GM21381 (cell line): ENCODE measurements around the gene CCDC91.
"Not testable (repeated sequence)": the region's sequence is repeated elsewhere in the genome, so short reads cannot be mapped to it uniquely, and the experiment has no call there.

Experiments
- ATAC-seq: cut with Tn5 transposase; IDR thresholded peaks from one replicate; pipeline ENCODE4 v1.9.1; 2021; ENCODE audit warnings: mild to moderate bottlenecking, moderate library complexity; ENCODE audit not compliant: unreplicated experiment

Gene CCDC91

DNA sequence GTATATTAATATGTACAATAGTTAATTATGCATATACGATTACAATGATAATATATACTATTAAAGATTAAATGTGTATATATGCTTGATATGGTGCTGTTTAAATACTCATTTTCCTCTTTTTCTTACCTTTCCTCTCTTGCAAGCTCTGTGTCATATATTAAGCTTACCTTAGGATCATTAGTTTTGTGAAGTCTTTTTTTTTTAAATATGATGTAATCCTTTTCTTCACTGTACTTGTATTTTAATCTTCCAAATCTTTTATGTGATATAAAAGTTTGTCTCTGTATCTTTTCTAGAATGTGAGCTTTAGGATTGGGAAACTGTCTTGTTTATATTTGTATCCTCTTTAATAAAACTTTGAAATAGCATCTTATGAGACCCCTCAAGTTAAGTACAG, 88.7 kb downstream of the CCDC91 start:
- ATAC-seq, result no peak

DNA sequence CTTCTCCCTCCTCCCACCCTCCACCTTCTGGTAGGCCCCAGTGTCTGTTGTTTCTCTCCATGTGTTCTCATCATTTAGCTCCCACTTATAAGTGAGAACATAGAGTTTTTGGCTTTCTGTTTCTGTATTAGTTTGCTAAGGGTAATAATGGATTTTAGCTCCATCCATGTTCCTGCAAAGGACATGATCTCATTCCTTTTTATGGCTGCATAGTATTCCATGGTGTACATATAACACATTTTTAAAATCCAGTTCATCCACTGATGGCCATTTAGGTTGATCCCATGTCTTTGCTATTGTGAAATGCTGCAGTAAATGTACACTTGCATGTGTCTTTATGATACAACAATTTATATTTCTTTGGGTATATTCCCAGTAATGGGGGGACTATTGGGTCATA, 96.1 kb downstream of the CCDC91 start:
- ATAC-seq, result no peak

DNA sequence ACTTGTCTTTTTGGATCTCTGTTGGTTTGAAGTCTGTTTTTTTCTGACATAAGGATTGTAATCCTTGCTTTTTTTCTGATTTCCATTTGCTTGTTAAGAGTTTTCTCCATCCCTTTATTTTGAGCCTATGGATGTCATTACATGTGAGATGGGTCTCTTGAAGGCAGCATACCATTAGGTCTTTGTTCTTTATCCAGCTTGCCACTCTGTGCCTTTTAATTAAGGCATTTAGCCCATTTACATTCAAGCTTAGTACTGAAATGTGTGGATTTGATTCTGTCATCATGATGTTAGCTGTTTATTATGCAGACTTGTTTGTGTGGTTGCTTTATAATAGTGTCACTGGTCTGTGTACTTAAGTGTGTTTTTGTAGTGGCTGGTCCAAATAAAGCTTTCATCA, 100.0 kb downstream of the CCDC91 start:
- no peak for ATAC-seq

DNA sequence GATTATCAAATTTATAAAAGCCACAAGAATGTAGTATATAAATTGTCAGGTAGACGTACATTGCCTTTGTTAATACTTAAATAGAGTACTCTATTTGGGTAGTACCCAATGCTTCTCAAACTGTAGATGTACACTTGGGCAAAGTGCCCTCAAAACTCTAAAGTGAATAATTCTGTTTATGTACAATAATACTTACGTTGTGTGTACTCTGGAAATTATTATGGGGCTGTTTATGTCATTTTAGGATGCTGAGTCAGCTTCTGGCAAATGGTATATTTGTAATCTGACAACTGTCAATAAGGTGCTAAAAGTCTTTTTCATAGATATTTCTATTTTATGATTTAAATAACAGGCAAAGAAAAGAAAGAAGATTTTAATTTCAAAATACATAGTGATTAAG, 102.4 kb downstream of the CCDC91 start:
- ATAC-seq, result no peak

DNA sequence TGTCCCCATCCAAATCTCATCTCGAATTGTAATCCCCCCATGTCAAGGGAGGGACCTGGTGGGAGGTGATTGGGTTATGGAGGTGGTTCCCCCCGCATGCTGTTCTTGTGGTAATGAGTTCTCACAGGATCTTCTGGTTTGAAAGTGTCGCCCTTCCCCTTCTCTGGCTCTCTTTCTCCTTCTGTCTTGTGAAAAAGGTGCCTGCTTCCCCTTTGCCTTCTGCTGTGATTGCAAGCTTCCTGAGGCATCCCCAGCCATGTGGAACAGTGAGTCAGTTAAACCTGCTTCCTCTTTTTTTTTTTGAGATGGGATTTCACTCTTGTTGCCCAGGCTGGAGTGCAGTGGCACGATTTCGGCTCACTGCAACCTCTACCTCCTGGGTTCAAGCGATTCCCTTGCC, 104.0 kb downstream of the CCDC91 start:
- no peak for ATAC-seq

DNA sequence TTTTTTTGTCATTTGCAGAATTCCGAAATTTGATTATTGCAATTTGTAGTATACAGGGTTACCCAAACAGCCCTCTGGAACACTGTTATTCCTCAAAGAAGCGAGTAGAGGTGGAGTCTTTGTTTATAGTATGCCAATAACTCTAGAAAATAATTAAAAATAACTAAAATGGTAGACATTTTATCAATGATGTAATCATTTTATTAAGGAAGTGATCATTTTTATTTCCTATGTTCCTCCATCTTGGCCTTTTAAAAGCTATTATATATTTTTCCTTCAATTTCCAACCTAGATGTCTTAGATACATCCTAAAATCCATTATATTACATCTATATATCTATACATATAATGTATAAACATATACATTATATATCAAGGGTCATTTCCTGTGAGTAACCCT, 106.0 kb downstream of the CCDC91 start:
- ATAC-seq, result no peak

DNA sequence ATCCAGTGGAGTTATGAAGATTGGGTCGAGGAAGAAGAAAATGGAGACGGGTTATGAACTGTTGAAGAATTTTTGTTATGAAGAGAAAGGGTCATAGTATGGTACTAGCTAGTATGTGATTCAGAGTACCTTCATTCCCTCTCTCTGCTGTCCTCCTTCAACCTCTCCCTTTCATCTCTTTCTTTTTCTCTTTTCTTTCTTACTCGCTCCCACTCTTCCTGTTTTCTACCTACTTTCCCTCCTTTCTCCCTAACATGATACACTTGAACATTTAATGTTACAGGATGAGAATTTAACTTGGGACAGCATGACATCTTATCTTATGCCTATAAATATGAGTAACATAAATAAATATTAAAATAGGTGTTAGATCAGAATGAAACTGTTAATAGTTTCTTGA, 112.9 kb downstream of the CCDC91 start:
- ATAC-seq, result no peak

DNA sequence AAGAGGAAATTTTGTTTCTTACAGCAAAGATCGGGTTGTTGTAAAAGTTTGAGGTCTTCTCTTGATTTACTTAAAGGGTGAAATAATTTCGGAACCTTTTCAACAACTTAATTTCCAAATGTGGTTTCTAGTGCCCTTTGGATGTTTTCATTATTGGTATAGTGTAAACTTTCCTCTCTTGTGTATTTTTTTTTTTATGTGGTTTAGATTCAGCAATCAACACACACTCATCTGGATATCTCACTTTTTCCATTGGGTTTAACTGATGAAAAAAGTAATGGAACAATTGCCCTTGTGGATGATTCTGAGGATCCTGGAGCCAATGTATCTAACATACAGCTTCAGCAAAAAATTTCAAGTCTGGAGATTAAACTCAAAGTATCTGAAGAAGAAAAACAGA, 116.3 kb downstream of the CCDC91 start:
- ATAC-seq, result no peak

DNA sequence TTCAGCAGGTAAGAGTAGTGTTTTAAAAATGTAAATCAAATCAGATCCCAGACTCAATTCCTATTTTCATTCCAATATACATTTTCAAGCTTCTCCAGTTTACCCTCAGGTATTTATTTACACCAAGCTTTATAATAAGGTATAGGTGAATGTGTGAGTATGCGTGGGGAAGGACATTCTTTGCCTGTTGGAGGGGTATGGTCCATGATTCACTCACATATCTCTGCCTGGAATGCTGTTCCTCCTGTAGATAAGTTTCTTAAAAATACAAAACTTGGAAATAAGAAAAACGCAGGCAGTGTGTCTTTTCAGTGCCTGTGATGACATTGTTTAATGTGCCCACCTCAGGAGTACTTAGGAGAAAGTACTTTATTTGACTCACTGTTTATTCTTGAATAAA, 118.6 kb downstream of the CCDC91 start:
- ATAC-seq, result no peak

DNA sequence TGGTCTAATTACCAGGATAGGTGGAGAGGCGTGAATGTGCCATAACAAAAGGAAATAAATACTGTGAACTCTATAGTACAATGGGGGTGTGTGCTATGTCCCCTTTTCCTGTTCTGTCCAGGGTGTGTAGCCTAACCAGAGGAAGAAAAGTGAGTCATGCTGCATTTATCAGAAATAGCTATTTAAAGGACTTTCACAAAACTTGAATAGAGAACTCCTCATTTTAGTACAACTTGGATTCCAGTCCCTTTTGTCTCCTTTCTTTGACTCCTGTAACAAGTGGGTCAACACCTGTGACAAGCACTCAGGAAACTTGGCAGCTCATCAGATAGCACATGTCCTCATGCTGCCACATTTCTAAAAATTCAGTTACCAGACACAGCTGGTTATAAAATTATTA, 123.4 kb downstream of the CCDC91 start:
- ATAC-seq, result no peak

DNA sequence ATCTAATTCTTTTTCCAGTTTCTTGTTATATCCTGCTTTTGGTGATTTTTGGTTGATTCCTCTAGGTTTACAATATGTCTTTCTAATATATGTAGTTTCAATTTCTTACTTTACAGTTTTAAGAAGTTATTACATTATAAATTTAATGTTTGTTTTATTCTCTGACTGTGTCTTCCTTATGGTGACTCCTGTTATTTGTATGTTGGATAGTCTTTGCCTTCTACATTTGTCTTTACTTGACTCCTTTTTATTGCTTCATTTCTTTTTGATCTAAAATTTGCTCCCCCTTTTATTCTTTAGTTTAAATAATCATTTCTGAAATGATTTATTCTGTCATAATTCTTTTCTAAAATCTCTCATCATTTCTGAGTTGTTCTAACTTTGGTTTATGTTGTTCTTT, 125.8 kb downstream of the CCDC91 start:
- no peak for ATAC-seq

DNA sequence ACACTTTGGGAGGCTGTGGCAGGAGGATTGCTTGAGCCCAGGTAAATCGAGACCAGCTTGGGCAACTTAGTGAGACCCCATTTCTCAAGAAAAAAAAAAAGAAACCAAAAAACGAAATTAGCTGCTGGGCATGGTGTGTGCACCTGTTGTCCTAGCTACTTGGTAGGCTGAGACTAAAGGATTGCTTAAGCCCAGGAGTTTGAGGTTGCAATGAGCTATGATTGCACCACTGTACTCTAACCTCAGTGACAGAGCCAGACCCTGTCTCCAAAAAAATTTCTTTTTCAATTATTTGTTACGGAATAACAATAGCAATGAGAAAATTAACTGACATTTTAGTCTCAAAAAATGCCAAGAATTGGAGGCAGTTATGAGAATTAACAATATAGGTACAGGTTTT, 128.0 kb downstream of the CCDC91 start:
- no peak for ATAC-seq

DNA sequence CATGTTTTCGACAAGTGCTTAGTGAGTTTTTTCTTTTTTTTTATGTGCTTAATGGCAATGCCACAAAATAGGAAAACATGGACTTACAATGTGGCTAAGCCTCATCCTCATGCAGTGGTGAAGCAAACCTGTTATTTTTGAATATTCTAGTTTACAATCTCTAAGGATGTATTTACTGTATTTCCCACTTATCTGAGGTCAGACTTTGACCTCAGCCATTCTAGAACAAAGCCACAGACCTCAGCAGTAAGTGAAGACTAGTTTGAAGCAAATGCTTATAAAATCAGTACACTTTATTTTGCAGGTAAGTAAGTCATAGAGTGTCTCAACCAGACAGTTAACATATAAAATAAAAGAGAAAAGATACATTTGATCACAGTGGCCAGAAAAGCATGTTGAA, 130.1 kb downstream of the CCDC91 start:
- no peak for ATAC-seq

DNA sequence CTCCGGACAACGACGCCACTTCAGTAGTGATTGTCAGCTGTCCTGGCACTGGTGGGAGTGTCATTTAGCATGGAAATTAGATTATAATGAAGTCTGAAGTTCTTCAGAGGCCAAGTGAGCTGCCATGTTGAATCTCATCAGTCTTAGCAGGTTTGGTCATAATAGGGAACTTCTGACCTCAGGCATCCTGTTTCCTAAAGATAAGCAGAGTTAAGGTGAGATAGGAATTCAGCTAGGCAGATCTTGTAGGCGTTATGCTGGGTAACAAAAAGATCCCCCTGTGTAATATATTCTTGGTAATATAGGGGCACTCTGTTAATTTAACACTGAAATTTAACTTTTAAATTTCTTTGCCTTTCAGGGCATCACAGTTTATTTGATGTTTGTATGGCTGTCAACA, 137.5 kb downstream of the CCDC91 start:
- no peak for ATAC-seq

DNA sequence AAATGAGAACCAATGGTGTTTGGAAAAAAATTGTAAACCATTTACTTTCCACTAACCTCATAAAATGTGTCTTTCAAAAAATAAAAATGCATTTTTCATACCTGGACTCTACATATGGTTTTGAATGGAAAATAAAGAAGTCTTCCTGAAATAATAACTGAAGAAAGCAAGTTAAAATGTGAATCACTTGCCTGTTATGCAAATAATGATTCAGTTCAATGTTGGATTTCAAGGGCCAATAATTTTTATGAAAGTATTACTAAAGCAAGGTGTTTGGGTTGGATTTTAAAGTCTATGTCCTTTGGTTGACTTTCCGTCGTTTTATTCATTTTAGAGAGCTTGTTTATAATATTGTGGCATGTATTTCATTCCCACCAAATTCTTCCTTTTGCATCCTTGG, 138.7 kb downstream of the CCDC91 start:
- no peak for ATAC-seq

DNA sequence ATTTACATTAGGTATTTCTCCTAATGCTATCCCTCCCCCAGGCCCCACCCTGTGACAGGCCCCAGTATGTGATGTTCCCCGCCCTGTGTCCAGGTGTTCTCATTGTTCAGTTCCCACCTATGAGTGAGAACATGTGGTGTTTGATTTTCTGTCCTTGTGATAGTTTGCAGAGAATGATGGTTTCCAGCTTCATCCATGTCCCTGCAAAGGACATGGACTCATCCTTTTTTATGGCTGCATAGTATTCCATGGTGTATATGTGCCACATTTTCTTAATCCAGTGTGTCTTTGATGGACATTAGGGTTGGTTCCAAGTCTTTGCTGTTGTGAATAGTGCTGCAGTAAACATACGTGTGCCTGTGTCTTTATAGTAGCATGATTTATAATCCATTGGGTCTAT, 139.5 kb downstream of the CCDC91 start:
- ATAC-seq, result not testable (repeated sequence)

DNA sequence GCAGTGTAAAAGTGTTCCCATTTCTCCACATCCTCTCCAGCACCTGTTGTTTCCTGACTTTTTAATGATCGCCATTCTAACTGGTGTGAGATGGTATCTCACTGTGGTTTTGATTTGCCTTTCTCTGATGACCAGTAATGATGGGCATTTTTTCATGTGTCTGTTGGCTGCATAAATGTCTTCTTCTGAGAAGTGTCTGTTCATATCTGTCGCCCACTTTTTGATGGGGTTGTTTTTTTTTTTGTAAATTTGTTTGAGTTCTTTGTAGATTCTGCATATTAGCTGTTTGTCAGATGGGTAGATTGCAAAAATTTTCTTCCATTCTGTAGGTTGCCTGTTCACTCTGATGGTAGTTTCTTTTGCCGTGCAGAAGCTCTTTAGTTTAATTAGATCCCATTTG, 140.0 kb downstream of the CCDC91 start:
- not testable (repeated sequence) for ATAC-seq

DNA sequence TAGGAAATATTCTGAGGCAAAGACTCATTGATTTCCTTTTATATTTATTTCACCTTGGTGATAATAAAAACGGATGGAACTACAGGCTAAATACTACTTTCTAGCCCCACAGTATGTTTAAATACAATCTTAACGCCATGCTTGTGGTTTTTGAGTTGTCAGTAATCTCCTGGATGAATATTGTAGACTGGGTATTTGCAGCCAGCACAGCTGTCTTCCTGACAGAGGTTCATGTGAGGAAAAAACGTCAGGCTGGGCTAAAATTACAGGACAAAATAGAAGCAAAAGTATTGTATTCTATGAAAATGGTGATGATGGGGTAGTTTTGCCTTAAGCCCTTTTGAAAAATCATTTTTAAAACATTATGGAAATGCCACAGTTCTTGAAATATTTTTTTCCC, 140.9 kb downstream of the CCDC91 start:
- no peak for ATAC-seq

DNA sequence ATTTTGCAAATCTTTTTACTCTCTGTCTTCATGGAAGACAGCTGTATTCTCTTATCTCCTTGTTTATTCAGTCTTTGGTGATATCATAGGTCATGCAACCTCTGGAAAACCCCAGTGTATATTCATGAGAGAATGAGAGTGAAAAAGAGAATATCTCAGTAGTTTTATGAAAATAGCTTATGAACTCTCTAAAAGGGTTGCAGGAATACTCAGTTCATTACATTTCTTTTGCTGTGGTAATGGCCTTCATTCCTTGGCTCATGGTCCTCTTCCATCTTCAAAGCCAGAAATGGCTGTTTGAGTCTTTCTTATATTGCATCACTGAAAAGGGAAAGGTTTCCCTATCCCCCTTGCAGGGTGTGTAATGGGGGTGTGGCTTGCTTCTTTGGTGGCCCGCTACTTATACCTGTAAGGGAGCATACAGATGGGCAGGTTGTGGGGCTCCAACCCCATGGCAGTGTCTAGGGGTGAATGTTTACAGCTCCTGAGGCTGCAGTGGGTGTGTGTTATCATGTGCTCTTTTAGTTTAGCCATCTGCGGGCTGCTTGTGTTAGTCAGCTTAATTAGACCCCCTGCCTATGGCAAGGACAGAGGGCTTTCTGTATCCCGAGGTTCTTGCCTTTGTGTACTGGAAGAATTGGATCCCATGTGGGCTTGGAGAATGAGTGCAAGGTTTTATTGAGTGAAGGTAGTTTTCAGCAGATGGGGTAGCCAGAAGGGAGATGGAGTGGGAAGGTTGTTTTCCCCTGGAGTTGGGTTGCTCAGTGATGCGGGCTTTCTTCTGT, 150.2 kb downstream of the CCDC91 start:
- ATAC-seq, result no peak

DNA sequence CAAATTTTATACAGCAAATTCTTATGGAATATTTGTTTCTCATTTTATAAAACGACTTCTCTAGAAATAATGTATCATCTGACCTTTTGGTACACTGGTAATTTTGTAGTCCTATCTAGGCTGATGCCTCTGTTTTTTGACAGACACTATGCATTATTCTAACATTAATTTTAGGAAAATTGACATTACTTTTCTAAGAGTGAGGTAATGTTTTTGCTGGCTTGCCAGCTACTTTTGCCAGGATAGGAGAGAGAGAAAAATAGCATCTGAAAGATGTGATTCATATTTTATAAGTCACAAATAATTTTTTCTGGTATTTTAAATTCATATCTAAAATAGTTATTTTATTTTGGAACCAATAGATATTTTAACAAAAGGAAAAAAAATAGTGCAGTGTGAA, 153.5 kb downstream of the CCDC91 start:
- ATAC-seq, result no peak

DNA sequence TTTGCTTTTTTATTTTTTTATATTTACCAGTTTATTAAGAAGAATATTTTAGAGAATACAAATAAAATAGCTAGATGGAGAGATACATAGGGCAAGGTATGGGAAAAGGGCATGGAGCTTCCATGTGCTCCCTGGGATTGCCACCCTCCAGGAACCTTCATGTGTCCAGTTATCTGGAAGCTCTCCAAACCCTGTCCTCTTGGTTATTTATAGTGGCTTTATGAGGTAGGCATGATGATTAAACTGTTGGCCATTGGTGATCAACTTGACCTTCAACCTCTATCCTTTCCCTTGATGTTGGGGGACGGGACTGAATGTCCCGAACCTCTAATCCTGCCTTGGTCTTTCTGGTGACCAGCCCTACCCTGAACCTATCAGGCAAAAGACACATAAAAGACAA, 156.3 kb downstream of the CCDC91 start:
- no peak for ATAC-seq

DNA sequence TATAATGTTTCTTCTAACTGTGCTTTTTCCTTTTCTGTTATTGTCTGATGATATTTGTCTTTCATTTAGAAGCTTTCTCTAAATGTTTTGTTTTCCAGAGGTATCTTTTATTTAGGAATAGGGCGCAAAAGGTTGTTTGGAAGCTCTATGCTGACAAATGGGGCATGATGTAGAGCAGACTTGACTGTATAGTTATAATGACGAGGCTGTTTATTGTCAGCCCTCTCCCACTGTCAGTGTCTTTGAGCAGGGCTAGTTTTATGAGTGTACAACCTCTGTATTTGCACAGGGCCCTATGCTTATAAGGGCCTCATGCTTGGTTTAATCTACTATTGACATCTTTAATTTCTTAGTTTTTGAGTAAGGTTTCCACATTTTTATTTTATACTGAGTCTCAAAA, 158.9 kb downstream of the CCDC91 start:
- no peak for ATAC-seq

DNA sequence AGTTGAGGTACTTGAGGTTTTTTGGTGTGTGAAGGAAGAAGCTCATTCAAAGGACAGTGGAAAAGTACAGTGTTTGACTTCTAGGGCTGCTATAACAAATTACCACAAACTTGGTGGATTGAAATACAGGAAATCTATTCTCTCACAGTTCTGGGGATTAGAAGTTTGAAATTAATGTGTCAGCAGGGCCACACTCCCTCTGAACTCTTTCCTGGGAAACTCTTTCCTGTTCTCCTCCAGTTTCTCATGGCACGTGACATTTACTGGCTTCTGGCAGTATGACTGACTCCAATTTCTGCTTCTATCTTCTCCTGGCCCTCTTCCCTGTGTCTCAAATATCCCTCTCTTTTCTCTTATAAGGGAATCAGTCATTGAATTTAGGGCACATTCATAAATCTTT, 160.2 kb downstream of the CCDC91 start:
- ATAC-seq, result no peak
